ENCODE results near the gene PTPRB. TPM values are rescaled to one million over a fixed set of nuclear protein-coding genes. Genes with fewer than 3 reads are reported as not detected.

PTPRB gene
- total and polyA plus RNA-seq, 8 donors, result 2.2 to 5.5 (median 4.4) TPM

DNA sequence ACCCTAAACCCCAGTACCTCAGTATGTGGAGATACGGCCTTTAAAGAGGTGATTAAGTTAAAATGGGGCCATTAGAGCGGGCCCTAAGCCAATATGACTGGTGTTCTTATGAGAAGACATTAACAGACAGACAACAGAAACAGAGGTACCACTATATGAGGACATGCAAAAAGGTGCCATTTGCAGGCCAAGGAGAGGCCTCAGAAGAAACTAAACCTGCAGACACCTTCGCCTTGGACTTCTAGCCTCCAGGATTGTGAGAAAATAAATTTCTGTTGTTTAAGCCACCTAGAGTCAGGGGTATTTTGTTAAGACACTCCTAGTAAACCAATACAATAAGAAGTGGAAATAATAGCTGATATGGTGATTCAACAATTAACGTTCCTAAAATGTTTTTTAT, 32.6 kb downstream of the PTPRB start:
- H3K4me3 ChIP-seq, result no peak overlapping the region
- intact Hi-C loops (cut with DNase I), result no loop called here
- 74 to 88% methylated on average over 4 of the region's 4 CpGs for WGBS, 2 donors
- no peak for FAIRE-seq
- H3K9me3 ChIP-seq, result no peaks in the 10 kb centered on the region
- H3K36me3 ChIP-seq, result no peaks in the 10 kb centered on the region
- no peak for DNase-seq
- peaks cover 0 to 4% (median 0%) of the 10 kb centered on the region in 3 donors for H3K4me1 ChIP-seq
- no peaks in the 10 kb centered on the region for H3K27me3 ChIP-seq
- TF ChIP-seq, protein P1, sequence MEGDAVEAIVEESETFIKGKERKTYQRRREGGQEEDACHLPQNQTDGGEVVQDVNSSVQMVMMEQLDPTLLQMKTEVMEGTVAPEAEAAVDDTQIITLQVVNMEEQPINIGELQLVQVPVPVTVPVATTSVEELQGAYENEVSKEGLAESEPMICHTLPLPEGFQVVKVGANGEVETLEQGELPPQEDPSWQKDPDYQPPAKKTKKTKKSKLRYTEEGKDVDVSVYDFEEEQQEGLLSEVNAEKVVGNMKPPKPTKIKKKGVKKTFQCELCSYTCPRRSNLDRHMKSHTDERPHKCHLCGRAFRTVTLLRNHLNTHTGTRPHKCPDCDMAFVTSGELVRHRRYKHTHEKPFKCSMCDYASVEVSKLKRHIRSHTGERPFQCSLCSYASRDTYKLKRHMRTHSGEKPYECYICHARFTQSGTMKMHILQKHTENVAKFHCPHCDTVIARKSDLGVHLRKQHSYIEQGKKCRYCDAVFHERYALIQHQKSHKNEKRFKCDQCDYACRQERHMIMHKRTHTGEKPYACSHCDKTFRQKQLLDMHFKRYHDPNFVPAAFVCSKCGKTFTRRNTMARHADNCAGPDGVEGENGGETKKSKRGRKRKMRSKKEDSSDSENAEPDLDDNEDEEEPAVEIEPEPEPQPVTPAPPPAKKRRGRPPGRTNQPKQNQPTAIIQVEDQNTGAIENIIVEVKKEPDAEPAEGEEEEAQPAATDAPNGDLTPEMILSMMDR (IDR thresholded peaks at IDR 0.05), result no peak
- no peak overlapping the region for H3K27ac ChIP-seq
- ATAC-seq, result no peak

DNA sequence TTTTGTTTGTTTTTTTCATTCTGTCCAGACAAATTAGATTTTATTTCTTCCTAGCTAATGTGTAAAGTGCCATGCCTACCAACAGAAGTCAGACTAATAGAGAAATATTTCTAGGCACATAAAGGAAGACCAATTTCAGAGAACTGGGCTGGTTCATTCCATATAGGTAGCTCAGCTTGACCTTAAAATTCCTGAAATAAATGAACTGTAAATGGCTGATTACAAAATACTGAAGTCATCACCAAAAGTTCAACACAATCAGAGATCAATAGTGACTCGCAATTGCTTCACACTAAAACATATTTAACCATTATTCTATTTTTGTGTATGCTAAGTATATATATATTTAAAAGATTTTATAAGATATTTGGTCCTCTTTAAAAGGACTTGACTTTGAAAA, 34.2 kb downstream of the PTPRB start:
- DNase-seq (no peak), ATAC-seq (no peak), FAIRE-seq (no peak)
- WGBS, 2 donors, result 25 to 41% methylated on average over 1 of the region's 1 CpG
- intact Hi-C loops (cut with DNase I), result no loop called here
- TF ChIP-seq, protein P1 (IDR thresholded peaks at IDR 0.05), result no peak
- H3K4me3 ChIP-seq, result no peak overlapping the region
- H3K27ac ChIP-seq, result no peak overlapping the region
- H3K4me1 ChIP-seq, result no peaks in the 10 kb centered on the region
- no peaks in the 10 kb centered on the region for H3K9me3 ChIP-seq
- no peaks in the 10 kb centered on the region for H3K36me3 ChIP-seq
- H3K27me3 ChIP-seq, result no peaks in the 10 kb centered on the region

DNA sequence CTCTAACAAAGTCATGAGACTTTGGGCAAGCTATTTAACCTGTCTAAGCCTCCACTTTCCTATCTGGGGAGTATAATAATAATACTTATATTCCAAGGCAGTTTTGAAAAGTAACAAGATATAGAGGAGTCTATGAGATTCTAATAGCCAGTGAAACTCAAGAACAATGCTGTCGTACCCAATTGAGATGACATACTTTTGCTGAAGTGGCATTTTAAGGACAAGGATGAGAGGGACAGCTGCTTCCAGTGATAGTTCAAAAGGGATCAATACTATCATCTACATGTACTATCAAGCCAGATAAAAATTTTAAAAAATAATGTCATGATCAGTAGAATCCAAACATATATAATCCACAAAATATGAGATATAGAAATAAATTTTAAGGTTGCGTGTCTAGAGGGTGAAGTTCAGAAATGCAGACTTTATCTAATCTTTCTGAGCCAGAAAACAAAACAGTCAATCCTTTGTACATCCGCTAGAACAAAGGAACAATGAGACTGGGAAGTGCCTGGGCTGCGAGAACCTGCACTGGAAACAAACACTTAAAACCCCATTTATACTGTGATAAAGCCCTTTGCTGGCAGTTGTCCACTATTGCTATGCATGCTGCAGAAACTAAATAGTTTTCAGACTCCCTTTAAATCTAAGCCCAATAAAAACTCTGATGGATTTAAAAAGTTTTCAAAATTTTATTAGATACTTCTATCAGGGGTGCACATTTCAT, 38.6 kb downstream of the PTPRB start:
- no peak overlapping the region for H3K4me3 ChIP-seq
- 10 to 16% methylated on average over 4 of the region's 4 CpGs for WGBS, 2 donors
- no peaks in the 10 kb centered on the region for H3K27me3 ChIP-seq
- H3K27ac ChIP-seq, result no peak overlapping the region
- H3K36me3 ChIP-seq, result no peaks in the 10 kb centered on the region
- intact Hi-C loops (cut with DNase I), result no loop called here
- FAIRE-seq (no peak), DNase-seq (no peak), ATAC-seq (peak in 2 of 4 donors; percentile 63 to 73)
- H3K9me3 ChIP-seq, result no peaks in the 10 kb centered on the region
- no peaks in the 10 kb centered on the region for H3K4me1 ChIP-seq
- TF ChIP-seq, protein P1 (IDR thresholded peaks at IDR 0.05), result no peak

DNA sequence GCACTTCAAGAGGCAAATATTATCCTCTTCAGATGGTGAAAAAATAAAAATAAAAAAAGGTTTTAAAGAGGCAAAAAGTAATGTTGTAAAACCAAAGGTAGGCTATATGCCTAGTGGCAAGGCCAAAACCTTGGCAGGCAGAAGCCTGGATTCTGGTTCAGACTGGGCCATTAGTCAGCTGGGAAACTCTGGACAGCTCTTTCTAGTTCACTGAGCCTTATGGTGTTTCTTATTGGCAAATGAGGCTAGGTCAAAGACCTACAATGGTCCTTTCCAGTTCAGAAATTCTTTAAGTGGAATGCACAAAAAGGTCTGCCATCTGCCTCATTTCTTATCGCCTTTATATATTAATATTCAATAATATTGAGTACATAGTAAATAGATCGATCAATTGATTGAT, 44.6 kb downstream of the PTPRB start:
- Histone ChIP-seq H3K36me3 (no peaks in the 10 kb centered on the region), H3K27ac (no peak overlapping the region), H3K9me3 (no peaks in the 10 kb centered on the region), H3K4me1 (no peaks in the 10 kb centered on the region), H3K4me3 (no peak overlapping the region), H3K27me3 (no peaks in the 10 kb centered on the region)
- intact Hi-C loops (cut with DNase I), result loop anchor here in 1 of 3 donors (5.0 kb wide), 1 partner anchor 130 kb away; no protein-coding TSS in a partner anchor
- DNase-seq (no peak), ATAC-seq (no peak), FAIRE-seq (no peak)
- 68 to 89% methylated on average over 2 of the region's 2 CpGs for WGBS, 2 donors
- TF ChIP-seq, protein P1 (IDR thresholded peaks at IDR 0.05), result no peak

DNA sequence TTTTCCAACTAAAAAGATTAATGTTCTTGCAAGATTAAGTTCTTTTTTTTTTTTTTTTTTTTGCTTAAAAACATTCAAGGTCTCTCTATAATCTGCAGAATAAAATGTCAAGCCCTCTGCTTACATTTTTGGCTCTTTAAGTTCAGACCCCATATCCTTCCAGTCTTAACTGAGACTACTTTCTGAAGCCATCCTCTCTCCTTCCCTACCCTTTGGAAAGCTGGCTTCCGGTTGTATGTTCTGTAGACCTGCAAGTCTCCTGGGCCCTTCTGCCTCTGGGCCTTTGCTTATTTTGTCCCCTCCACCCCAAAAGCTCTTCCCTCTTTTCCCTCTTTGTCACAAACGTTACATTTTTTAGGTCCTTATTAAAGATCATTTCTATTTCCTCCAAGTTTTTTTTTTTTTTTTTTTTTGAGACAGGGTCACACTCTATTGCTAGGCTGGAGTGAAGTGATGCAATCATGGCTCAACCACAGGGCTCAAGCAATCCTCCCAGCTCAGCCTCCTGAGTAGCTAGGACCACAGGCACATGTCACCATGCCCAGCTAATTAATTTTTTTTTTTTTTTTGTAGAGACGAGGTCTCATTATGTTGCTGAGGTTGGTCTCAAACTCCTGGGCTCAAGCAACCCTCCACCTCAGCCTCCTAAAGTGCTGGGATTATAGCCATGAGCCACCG, 46.5 kb downstream of the PTPRB start:
- TF ChIP-seq, protein P1 (IDR thresholded peaks at IDR 0.05), result no peak
- Histone ChIP-seq H3K4me3 (no peak overlapping the region), H3K9me3 (no peaks in the 10 kb centered on the region), H3K27me3 (no peaks in the 10 kb centered on the region), H3K27ac (no peak overlapping the region), H3K36me3 (no peaks in the 10 kb centered on the region), H3K4me1 (no peaks in the 10 kb centered on the region)
- intact Hi-C loops (cut with DNase I), result loop anchor here in 1 of 3 donors (5.0 kb wide), 1 partner anchor 132 kb away; no protein-coding TSS in a partner anchor
- 61 to 71% methylated on average over 4 of the region's 4 CpGs for WGBS, 2 donors
- DNase-seq, result no peak
- ATAC-seq, result no peak
- no peak for FAIRE-seq
